Measurements from ENCODE around the gene AMD1. TPM values are rescaled to one million over a fixed set of nuclear protein-coding genes. Genes with fewer than 3 reads are reported as not detected.

AMD1 gene
- total and polyA plus RNA-seq, 2 of the 8 experiments (the other 6 are each of a cell fraction or from before 2014, with no cell fraction given): 60.9 to 177 TPM

GRCh38 chr6:110864824-110865223, 9.8 kb upstream of the AMD1 start:
- H3K23ac ChIP-seq (ENCODE audit: insufficient read length): no peak overlapping the region
- no peak overlapping the region for H3K27ac ChIP-seq (ENCODE audit: low read depth, low read length)
- no peak overlapping the region for H4K91ac ChIP-seq (replicated peaks; ENCODE audit: insufficient read length, low read length)
- POLR2A ChIA-PET (ENCODE audit: partially characterized antibody): interaction anchor here (1.3 to 6.4 kb wide), 4 partner anchors 10 to 49 kb away, joined by 6 to 179 read pairs (median 12); partner anchors contain the start of genes AMD1 and CDK19
- no peak overlapping the region for H2BK20ac ChIP-seq (ENCODE audit: low read length)
- H3K18ac ChIP-seq (ENCODE audit: extremely low read depth, low read length): no peak overlapping the region
- DNase-seq (ENCODE audit: low read depth in 1 of 2, low spot score in 2 of 2) (no peak), FAIRE-seq (peak; percentile 48)
- no peak overlapping the region for H2AFZ ChIP-seq (ENCODE audit: low read length)
- no peak overlapping the region for H2BK120ac ChIP-seq (replicated peaks; ENCODE audit: low read depth, low read length)
- H2BK5ac ChIP-seq (ENCODE audit: low read depth, low read length): no peak overlapping the region
- TF ChIP-seq TEAD4 (IDR thresholded peaks at IDR 0.05; ENCODE audit: low read depth, low read length): 0 out of 2 replicates have a peak, but pooled peaks have one; percentile 6
- TF ChIP-seq RBBP5 (IDR thresholded peaks at IDR 0.05; ENCODE audit: borderline replicate concordance, low read depth, low read length): no peak
- H3K14ac ChIP-seq (ENCODE audit: insufficient read length): no peak overlapping the region
- no peaks in the 10 kb centered on the region for H4K20me1 ChIP-seq (replicated peaks in 1 of 2; ENCODE audit: control insufficient read depth in 1 of 2, insufficient read depth in 2 of 2, low read length in 2 of 2)
- H3K9ac ChIP-seq (replicated peaks in 1 of 4; ENCODE audit: extremely low read depth in 1 of 4, low read depth in 3 of 4, low read length in 3 of 4): no peak overlapping the region
- H3K23me2 ChIP-seq (ENCODE audit: low read depth, low read length): no peaks in the 10 kb centered on the region
- no peak overlapping the region; the same call in 1 of the 2 replicates for H2BK15ac ChIP-seq (ENCODE audit: low read length)
- peaks cover 0 to 5% (median 2%) of the 10 kb centered on the region in 4 experiments; a peak in 1 of 7 replicates for H3K4me1 ChIP-seq (replicated peaks in 1 of 4; ENCODE audit: control insufficient read depth in 3 of 4, insufficient read depth in 4 of 4, low read length in 3 of 4)
- no peak overlapping the region for H2BK12ac ChIP-seq (ENCODE audit: low read depth, low read length)
- H4K8ac ChIP-seq (ENCODE audit: extremely low read depth, insufficient read depth, low read length): no peak overlapping the region
- no peaks in the 10 kb centered on the region for H3K27me3 ChIP-seq (replicated peaks in 1 of 4; ENCODE audit: control insufficient read depth in 3 of 4, extremely low read depth in 1 of 4, insufficient read depth in 3 of 4, low read length in 3 of 4)
- H3K4me3 ChIP-seq (ENCODE audit: extremely low read depth in 1 of 4, insufficient read depth in 2 of 4, low read depth in 3 of 4, low read length in 4 of 4): no peak overlapping the region
- H3K79me1 ChIP-seq (ENCODE audit: low read depth, low read length): no peaks in the 10 kb centered on the region
- no peak overlapping the region for H3K4ac ChIP-seq (replicated peaks; ENCODE audit: insufficient read length, low read depth, low read length)
- 74% methylated on average over 2 of the region's 2 CpGs; no CpG with 5 or more reads in 1 of the 2 experiments for WGBS, 2 experiments (ENCODE audit: extremely low coverage in 1 of 2, insufficient coverage in 1 of 2, insufficient read length in 1 of 2, insufficient replicate concordance in 2 of 2, low coverage in 1 of 2, low lambda C conversion rate in 2 of 2, missing lambda C conversion rate in 1 of 2)
- no peaks in the 10 kb centered on the region for H3K79me2 ChIP-seq (ENCODE audit: control insufficient read depth in 1 of 2, insufficient read depth in 2 of 2, low read length in 2 of 2)
- H2AK5ac ChIP-seq (ENCODE audit: low read depth, low read length): no peak overlapping the region
- no peak overlapping the region for H4K5ac ChIP-seq (ENCODE audit: insufficient read length, low read depth, low read length)
- CTCF ChIA-PET (ENCODE audit: partially characterized antibody): interaction anchor here (2.3 kb wide), 1 partner anchor 14 kb away, joined by 7 read pairs; no protein-coding TSS in a partner anchor
- H3K56ac ChIP-seq (replicated peaks; ENCODE audit: insufficient read length, low read depth, low read length): no peak overlapping the region
- no peaks in the 10 kb centered on the region for H3K36me3 ChIP-seq (ENCODE audit: control insufficient read depth in 2 of 4, insufficient read depth in 4 of 4, low read length in 3 of 4)
- H3K4me2 ChIP-seq (ENCODE audit: insufficient read depth in 1 of 2, low read depth in 2 of 2, low read length in 2 of 2): 0 out of 4 replicates have a peak overlapping the region, but pooled peaks of 1 of the 2 experiments have one; percentile 18
- H3K9me3 ChIP-seq (ENCODE audit: insufficient read depth in 2 of 2, low read depth in 1 of 2, low read length in 1 of 2): no peaks in the 10 kb centered on the region; a peak in 1 of 4 replicates

All from H1 (cell line).